Dendritic cell treated with granulocyte-macrophage colony-stimulating factor and Interleukin-4, amounts not matched to agents 40 ng/mL and 50 ng/mL, for 4 days (primary cell): ENCODE measurements around the gene EPN1.
A peak's percentile ranks its signal among the peaks of the same experiment; 100 is the strongest.

ENCODE experiments used
- H3K27ac Mint-ChIP-seq: one replicate; pipeline ENCODE4 v1.8.0; 2022; ENCODE audit warnings: mild to moderate bottlenecking, mixed read lengths
- H3K27me3 Mint-ChIP-seq: one replicate; pipeline ENCODE4 v1.8.0; 2022; ENCODE audit warnings: mild to moderate bottlenecking, mixed read lengths
- H3K36me3 Mint-ChIP-seq: one replicate; pipeline ENCODE4 v1.8.0; 2022; ENCODE audit warnings: low read depth, mixed read lengths
- H3K4me1 Mint-ChIP-seq: one replicate; pipeline ENCODE4 v1.8.0; 2022; ENCODE audit warnings: low read depth, mixed read lengths
- H3K4me3 Mint-ChIP-seq: one replicate; pipeline ENCODE4 v1.8.0; 2022; ENCODE audit warnings: mild to moderate bottlenecking, moderate library complexity, mixed read lengths
- H3K9me3 Mint-ChIP-seq: one replicate; pipeline ENCODE4 v1.8.0; 2022; ENCODE audit warnings: mixed read lengths
- intact Hi-C: fragments of 100-400 bp; cut with micrococcal nuclease; formaldehyde crosslinking; loops from one replicate; pipeline ENCODE4 v1.15.0; 2022

Gene EPN1

DNA sequence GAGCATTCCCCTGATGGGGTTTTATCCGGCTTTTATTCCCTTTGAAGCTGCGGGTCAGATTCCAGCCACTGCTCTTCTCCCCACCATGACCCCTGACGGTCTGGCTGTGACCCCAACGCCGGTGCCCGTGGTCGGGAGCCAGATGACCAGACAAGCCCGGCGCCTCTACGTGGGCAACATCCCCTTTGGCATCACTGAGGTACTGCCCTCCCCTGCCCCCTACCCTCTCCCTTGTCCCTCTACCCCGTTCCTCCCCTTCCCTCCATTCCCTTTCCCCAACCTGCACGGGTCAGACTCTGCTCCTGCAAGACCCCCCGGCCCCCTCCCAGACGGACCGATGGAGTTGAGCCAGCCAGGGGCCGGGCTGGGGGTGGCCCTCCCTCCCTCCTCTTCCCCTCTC, 14.0 kb upstream of the EPN1 start:
- Mint-ChIP-seq H3K36me3 (peaks cover 86% of the 10 kb centered on the region), H3K27me3 (no peaks in the 10 kb centered on the region), H3K27ac (no peak overlapping the region), H3K4me1 (peaks cover 51% of the 10 kb centered on the region), H3K4me3 (no peak overlapping the region), H3K9me3 (no peaks in the 10 kb centered on the region)
- intact Hi-C loops: no loop called here

GRCh38 chr19:55661826-55662225, 13.2 kb upstream of the EPN1 start:
- intact Hi-C loops: no loop called here
- H3K36me3 Mint-ChIP-seq: peaks cover 94% of the 10 kb centered on the region
- no peaks in the 10 kb centered on the region for H3K27me3 Mint-ChIP-seq
- H3K4me3 Mint-ChIP-seq: no peak overlapping the region
- no peak overlapping the region for H3K27ac Mint-ChIP-seq
- peaks cover 43% of the 10 kb centered on the region for H3K4me1 Mint-ChIP-seq
- H3K9me3 Mint-ChIP-seq: no peaks in the 10 kb centered on the region

GRCh38 chr19:55663846-55664536, 11.0 kb upstream of the EPN1 start:
- intact Hi-C loops: no loop called here
- Mint-ChIP-seq H3K4me3 (no peak overlapping the region), H3K36me3 (peaks cover 100% of the 10 kb centered on the region), H3K9me3 (no peaks in the 10 kb centered on the region), H3K4me1 (peaks cover 21% of the 10 kb centered on the region), H3K27ac (no peak overlapping the region), H3K27me3 (no peaks in the 10 kb centered on the region)

DNA sequence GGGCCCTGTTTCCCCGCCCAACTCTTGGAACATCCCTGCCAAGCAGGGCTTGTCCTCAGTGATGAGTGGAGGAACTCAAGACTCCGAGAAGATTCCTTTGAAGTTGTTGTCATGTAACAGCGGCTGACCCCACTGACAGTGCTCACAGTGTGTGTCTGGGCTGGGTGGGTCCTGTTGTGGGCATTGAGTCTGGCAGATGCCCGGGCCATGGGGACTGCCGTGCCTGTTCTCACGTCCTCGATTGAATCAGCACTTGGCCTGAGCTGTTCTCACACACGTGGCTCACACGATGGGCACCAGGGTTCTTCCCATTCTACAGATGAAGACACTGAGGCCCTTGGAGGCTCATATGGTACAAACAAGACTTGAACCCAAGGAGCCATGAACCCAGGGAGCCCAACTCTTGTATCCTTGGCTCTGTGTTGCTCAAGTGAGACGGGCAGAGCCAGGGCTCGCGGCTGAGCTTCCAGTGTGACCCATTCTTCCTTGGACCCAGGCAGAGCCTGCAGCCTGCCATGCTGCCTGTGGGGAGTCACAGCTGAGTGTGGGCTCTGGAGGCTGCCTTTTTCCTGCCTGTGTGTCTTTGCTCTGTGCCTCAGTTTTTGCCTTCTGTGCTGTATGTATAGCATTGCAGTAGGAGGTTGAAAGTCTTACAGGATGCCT, 8.6 kb upstream of the EPN1 start:
- H3K9me3 Mint-ChIP-seq: no peaks in the 10 kb centered on the region
- H3K36me3 Mint-ChIP-seq: peaks cover 100% of the 10 kb centered on the region
- H3K27ac Mint-ChIP-seq: no peak overlapping the region
- intact Hi-C loops: no loop called here
- H3K4me3 Mint-ChIP-seq: no peak overlapping the region
- H3K4me1 Mint-ChIP-seq: peaks cover 31% of the 10 kb centered on the region
- no peaks in the 10 kb centered on the region for H3K27me3 Mint-ChIP-seq

GRCh38 chr19:55667006-55667381, 8.0 kb upstream of the EPN1 start:
- no peaks in the 10 kb centered on the region for H3K9me3 Mint-ChIP-seq
- H3K4me3 Mint-ChIP-seq: no peak overlapping the region
- peaks cover 100% of the 10 kb centered on the region for H3K36me3 Mint-ChIP-seq
- no peak overlapping the region for H3K27ac Mint-ChIP-seq
- intact Hi-C loops: no loop called here
- H3K4me1 Mint-ChIP-seq: peaks cover 28% of the 10 kb centered on the region
- no peaks in the 10 kb centered on the region for H3K27me3 Mint-ChIP-seq

GRCh38 chr19:55667511-55667910, 7.5 kb upstream of the EPN1 start:
- H3K4me1 Mint-ChIP-seq: peaks cover 26% of the 10 kb centered on the region
- intact Hi-C loops: no loop called here
- no peak overlapping the region for H3K27ac Mint-ChIP-seq
- H3K9me3 Mint-ChIP-seq: no peaks in the 10 kb centered on the region
- H3K4me3 Mint-ChIP-seq: no peak overlapping the region
- H3K36me3 Mint-ChIP-seq: peaks cover 100% of the 10 kb centered on the region
- H3K27me3 Mint-ChIP-seq: no peaks in the 10 kb centered on the region

- intact Hi-C loops: no loop called here
- H3K36me3 Mint-ChIP-seq: peaks cover 100% of the 10 kb centered on the region
- H3K4me3 Mint-ChIP-seq: no peak overlapping the region
- H3K27ac Mint-ChIP-seq: no peak overlapping the region
- H3K4me1 Mint-ChIP-seq: peaks cover 26% of the 10 kb centered on the region
- no peaks in the 10 kb centered on the region for H3K27me3 Mint-ChIP-seq
- H3K9me3 Mint-ChIP-seq: no peaks in the 10 kb centered on the region
Measured at GRCh38 chr19:55667958-55668357, 7.1 kb upstream of the EPN1 start.

DNA sequence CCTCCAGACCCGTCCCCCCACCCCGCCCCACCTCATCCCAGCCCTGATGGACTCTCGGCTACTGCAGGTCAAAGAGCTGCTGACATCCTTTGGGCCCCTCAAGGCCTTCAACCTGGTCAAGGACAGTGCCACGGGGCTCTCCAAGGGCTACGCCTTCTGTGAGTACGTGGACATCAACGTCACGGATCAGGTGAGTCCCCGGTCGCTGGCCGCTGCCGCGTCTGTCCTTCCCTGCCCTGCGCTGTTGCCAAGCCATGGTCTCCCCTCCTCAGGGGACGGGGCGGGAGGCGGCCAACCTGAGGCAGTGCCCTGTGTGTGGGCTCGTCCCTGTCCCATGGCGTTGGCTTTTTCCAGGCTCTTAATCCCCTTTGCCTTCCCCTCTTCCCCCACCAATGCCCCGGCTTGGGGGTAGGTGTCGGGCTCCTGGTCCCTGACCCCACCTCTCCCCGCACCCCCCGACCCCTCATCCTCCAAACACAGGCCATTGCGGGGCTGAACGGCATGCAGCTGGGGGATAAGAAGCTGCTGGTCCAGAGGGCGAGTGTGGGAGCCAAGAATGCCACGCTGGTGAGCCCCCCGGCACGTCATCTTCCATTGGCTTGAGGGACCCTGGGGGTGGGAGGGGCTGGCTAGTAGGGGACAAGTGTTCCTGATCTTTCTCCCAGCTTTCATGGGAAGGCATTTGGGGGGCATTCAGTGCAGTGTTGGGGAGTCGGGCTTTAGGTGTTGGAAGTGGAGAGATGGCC, 6.2 kb upstream of the EPN1 start:
- H3K27me3 Mint-ChIP-seq: no peaks in the 10 kb centered on the region
- H3K27ac Mint-ChIP-seq: no peak overlapping the region
- H3K9me3 Mint-ChIP-seq: no peaks in the 10 kb centered on the region
- no peak overlapping the region for H3K4me3 Mint-ChIP-seq
- H3K4me1 Mint-ChIP-seq: peaks cover 31% of the 10 kb centered on the region
- H3K36me3 Mint-ChIP-seq: peaks cover 100% of the 10 kb centered on the region
- intact Hi-C loops: no loop called here

DNA sequence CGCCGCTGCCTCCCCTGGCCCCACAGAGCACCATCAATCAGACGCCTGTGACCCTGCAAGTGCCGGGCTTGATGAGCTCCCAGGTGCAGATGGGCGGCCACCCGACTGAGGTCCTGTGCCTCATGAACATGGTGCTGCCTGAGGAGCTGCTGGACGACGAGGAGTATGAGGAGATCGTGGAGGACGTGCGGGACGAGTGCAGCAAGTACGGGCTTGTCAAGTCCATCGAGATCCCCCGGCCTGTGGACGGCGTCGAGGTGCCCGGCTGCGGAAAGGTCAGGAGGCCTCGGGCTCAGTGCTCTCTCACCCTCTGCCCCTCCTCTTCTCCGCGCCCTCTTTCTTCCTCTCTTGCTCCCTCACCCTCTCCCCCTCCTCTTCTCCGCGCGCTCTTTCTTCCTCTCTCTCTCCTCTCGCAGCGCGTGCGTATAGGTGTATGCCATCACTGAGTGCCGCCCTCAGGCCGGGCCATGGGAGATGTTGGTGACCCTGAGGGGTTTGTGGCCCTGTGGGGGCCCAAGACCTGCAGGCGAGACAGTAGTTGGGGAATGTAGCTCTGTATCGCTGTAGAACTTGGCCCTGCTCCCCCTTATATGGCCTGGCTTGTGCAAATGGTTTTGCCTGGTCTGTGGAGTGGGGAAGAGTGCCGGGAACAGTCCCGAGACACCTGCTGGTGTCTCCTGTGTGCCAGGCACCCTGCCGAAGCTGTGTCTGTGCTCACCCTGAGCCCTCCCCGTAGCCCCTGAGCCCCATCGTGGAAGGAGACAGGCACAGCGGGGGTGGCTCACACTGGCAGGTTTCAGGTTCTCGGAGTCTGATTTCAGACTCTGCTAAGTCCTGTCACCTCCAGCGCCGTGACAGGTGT, 5.4 kb upstream of the EPN1 start:
- intact Hi-C loops: no loop called here
- H3K9me3 Mint-ChIP-seq: no peaks in the 10 kb centered on the region
- no peaks in the 10 kb centered on the region for H3K27me3 Mint-ChIP-seq
- H3K4me3 Mint-ChIP-seq: no peak overlapping the region
- H3K4me1 Mint-ChIP-seq: peaks cover 38% of the 10 kb centered on the region
- H3K36me3 Mint-ChIP-seq: peaks cover 100% of the 10 kb centered on the region
- no peak overlapping the region for H3K27ac Mint-ChIP-seq

- Mint-ChIP-seq H3K9me3 (no peaks in the 10 kb centered on the region), H3K27ac (peak overlapping the region; percentile 1), H3K36me3 (peaks cover 97% of the 10 kb centered on the region)
Measured at GRCh38 chr19:55670280-55671053, 4.6 kb upstream of the EPN1 start.

DNA sequence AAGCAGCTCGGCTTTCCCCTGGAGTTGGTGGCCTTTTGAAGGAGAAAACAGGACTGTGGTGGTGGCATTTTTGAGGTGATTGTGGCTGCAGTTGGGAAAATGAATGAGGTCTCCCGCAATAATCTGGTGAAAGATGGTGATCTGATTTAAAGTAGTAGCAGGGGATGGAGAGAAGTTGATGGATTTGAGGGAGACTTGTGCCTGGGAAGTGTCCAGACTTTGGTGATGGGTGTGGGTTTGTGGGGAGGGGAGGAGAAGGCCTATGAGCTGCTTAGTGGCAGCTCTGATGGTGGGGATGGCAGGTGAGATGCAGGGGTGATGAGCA, 4.0 kb upstream of the EPN1 start:
- Mint-ChIP-seq H3K9me3 (no peaks in the 10 kb centered on the region), H3K4me3 (no peak overlapping the region), H3K27ac (peak overlapping the region; percentile 1), H3K36me3 (peaks cover 97% of the 10 kb centered on the region), H3K4me1 (peaks cover 45% of the 10 kb centered on the region), H3K27me3 (no peaks in the 10 kb centered on the region)
- intact Hi-C loops: no loop called here

More at GRCh38 chr19:55670280-55671053, 4.6 kb upstream of the EPN1 start:
- Mint-ChIP-seq H3K4me3 (no peak overlapping the region), H3K27me3 (no peaks in the 10 kb centered on the region), H3K4me1 (peaks cover 41% of the 10 kb centered on the region)
- intact Hi-C loops: no loop called here

DNA sequence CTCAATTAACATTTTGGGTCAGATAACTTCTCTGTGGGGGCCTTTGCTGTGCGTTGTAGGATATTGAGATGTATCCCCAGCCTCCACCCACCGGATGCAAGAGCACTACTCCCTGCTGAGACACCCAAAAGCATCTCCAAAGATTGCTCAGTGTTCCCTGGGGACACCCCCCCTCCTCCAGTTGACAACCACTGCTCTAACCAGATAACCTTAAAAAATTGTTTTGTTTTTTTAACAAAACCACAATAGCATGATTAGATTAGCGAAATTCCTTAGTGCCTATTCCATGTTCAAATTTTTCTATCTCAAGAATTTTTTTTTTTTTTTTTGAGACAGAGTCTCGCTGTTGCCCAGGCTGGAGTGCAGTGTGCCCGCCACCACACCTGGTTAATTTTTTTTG, 2.6 kb upstream of the EPN1 start:
- Mint-ChIP-seq H3K27ac (no peak overlapping the region), H3K4me3 (no peak overlapping the region), H3K4me1 (peaks cover 57% of the 10 kb centered on the region), H3K27me3 (no peaks in the 10 kb centered on the region), H3K9me3 (no peaks in the 10 kb centered on the region), H3K36me3 (peaks cover 94% of the 10 kb centered on the region)
- intact Hi-C loops: no loop called here

- Mint-ChIP-seq H3K27me3 (no peaks in the 10 kb centered on the region), H3K9me3 (no peaks in the 10 kb centered on the region), H3K4me1 (peaks cover 68% of the 10 kb centered on the region), H3K36me3 (peaks cover 92% of the 10 kb centered on the region), H3K4me3 (no peak overlapping the region), H3K27ac (no peak overlapping the region)
- intact Hi-C loops: no loop called here
Measured at GRCh38 chr19:55673465-55673864, 1.6 kb upstream of the EPN1 start.
